IgD-negative memory B cell (primary cell): Measurements from ENCODE around the gene KLRC4. TPM values are rescaled to one million over a fixed set of nuclear protein-coding genes. Genes with fewer than 3 reads are reported as not detected.

ENCODE experiments used
- polyA plus RNA-seq: library from polyadenylated mRNA; unstranded; fragments of 300-500 nt; fragmentation: Illumina TruSeq; gene quantifications from one replicate; pipeline ENCODE4 v1.2.3, GENCODE V29; 2021

The KLRC4 gene
- polyA plus RNA-seq, 1 donor from 2014 or later, result not detected

Other genes with a start within 250 kb of the KLRC4 start
- gene OLR1, start 237.6 kb downstream of the KLRC4 start, polyA plus RNA-seq, result not detected
- not detected for gene TMEM52B, start 230.7 kb downstream of the KLRC4 start, polyA plus RNA-seq
- 0.68 TPM for gene GABARAPL1, start 196.9 kb downstream of the KLRC4 start, polyA plus RNA-seq
- 13.1 TPM for gene KLRD1, start 101.9 kb downstream of the KLRC4 start, polyA plus RNA-seq
- gene KLRK1, start 19.7 kb downstream of the KLRC4 start, polyA plus RNA-seq, result 15.8 TPM
- not detected for gene KLRC3, start 10.8 kb upstream of the KLRC4 start, polyA plus RNA-seq
- gene KLRC2, start 26.3 kb upstream of the KLRC4 start, polyA plus RNA-seq, result not detected
- 4.5 TPM for gene KLRC1, start 43.6 kb upstream of the KLRC4 start, polyA plus RNA-seq
- gene EIF2S3B, start 96.1 kb upstream of the KLRC4 start, polyA plus RNA-seq, result 0.41 TPM
- 42.0 TPM for gene MAGOHB, start 203.9 kb upstream of the KLRC4 start, polyA plus RNA-seq